RCC 7860 (cell line): ENCODE measurements around the gene UBB.

ENCODE experiments used
- DNase-seq: peaks from one replicate; pipeline ENCODE4 v3.0.0-alpha.2; 2015; ENCODE audit warnings: low spot score
- FAIRE-seq: peaks from 2 replicates; lab custom pipeline; 2012; peaks lifted over from hg19 to GRCh38; lab: Jason Lieb, UNC

The UBB gene

DNA sequence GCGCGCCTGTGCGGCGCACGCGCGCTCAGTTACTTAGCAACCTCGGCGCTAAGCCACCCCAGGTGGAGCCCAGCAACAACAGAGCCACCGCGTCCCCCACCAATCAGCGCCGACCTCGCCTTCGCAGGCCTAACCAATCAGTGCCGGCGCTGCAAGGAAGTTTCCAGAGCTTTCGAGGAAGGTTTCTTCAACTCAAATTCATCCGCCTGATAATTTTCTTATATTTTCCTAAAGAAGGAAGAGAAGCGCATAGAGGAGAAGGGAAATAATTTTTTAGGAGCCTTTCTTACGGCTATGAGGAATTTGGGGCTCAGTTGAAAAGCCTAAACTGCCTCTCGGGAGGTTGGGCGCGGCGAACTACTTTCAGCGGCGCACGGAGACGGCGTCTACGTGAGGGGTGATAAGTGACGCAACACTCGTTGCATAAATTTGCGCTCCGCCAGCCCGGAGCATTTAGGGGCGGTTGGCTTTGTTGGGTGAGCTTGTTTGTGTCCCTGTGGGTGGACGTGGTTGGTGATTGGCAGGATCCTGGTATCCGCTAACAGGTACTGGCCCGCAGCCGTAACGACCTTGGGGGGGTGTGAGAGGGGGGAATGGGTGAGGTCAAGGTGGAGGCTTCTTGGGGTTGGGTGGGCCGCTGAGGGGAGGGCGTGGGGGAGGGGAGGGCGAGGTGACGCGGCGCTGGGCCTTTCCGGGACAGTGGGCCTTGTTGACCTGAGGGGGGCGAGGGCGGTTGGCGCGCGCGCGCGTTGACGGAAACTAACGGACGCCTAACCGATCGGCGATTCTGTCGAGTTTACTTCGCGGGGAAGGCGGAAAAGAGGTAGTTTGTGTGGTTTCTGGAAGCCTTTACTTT lies at the start of gene UBB:
Gene UBB (plus strand): TSS at position 452 of the 856 bp plus-strand sequence. CDS start 817 bp downstream, outside the sequence.
- DNase-seq (peak; percentile 86), FAIRE-seq (peak; percentile 80)

- FAIRE-seq (no peak), DNase-seq (no peak)
Observed at GRCh38 chr17:16338391-16338790, 42.5 kb upstream of the UBB start.

GRCh38 chr17:16339402-16339801 lies 41.5 kb upstream of the UBB start:
- DNase-seq, result no peak

DNA sequence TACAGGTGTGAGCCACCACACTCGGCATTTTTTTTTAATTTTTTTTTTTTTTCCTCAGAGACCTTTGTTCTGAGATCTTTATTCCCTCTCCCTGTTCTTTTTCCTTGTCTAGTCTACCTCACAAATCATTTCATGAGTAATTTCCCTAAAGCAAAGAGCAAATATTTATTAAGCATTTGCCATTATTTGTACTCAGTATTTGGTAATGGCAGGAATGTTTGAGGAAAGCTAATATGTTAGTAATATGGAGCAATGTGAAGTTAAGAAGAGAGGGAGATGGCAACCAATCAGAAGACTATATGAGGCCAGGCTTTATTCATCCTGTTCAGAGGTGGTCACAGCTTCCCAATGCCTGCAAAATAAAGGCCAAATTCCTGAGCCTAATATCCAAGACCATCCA lies 40.9 kb upstream of the UBB start:
- no peak for FAIRE-seq
- no peak for DNase-seq

More at GRCh38 chr17:16339402-16339801, 41.5 kb upstream of the UBB start:
- FAIRE-seq, result no peak

- DNase-seq, result no peak
- FAIRE-seq, result no peak
Observed at GRCh38 chr17:16342979-16343378, 37.9 kb upstream of the UBB start.

DNA sequence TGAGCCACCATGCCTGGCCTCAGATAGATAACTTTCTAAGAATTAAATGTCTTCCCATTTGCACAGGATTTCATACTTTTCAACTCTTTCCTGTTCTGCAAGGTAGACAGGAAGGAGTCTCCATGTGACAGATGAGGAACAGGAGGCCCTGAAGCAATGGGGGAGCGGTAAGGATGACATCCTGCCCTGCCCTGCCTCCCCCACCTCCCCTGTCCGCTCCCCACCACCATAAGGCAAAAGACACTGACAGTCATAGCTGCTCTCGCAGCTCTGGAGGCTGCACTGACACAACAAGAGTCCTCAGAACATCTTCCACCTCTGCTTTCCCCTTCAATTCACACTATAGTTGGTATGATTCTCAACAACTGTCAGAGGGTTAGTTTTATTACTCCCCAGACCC lies 37.3 kb upstream of the UBB start:
- FAIRE-seq (no peak), DNase-seq (no peak)

DNA sequence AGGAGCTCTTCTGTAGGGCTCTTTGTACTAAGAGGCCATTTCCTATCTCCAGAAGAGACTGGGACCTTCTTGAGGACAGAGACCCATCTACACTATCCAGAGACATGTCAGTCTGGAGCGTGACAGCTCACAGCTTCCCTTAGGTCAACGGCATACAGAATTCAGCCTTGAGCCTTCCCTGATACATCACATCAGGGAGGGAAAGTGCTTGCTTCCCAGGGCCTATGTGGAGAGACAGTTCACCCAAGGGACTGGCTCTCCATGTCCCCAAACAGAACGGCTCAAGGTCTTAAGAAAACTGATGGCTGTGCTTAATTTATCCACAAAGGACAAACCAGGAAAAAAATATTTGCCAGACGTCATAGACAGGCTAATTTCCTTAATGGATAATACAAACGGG lies 35.3 kb upstream of the UBB start:
- DNase-seq (no peak), FAIRE-seq (no peak)

DNA sequence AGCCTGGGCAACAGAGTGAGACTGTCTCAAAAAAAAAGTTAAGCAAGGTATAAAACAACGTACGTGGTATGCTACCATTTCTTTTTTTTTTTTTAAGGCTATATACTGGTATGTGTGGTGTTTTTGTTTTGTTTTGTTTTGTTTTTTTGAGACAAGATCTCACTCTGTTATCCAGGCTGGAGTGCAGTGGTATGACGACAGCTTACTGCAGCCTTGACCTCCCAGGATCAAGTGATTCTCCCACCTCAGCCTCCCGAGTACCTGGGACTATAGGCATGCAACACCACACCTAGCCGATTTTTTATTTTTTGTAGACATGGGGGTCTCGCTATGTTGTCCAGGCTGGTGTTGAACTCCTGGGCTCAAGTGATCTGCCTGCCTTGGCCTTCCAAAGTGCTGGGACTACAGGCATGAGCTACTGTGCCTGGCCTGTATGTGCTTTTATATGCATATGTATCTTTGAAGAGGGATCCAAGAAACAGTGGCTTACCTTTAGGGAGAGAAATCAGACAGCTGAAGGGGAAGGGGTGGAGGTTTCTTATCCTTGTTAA lies 34.1 kb upstream of the UBB start:
- FAIRE-seq, result no peak
- DNase-seq, result no peak

DNA sequence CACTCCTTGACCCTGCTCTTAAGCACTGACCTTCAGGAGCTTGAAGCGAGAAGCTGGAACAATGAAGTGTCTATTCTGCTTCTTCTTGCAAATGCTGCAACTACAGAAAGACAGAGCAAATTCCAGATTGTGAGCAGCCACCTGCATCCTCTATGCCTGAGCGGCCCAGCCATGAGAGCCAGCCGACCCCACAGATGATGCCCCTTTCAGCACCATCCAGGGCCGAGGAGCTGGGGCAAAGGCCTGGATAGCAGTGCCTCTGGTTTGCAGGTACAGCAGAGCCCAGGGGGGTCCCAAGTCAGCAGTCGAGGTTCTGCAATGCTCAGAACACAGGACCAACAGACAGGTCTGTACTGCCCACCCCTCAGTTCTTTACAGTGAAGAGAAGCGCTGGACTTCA lies 32.3 kb upstream of the UBB start:
- DNase-seq, result no peak
- FAIRE-seq, result no peak

DNA sequence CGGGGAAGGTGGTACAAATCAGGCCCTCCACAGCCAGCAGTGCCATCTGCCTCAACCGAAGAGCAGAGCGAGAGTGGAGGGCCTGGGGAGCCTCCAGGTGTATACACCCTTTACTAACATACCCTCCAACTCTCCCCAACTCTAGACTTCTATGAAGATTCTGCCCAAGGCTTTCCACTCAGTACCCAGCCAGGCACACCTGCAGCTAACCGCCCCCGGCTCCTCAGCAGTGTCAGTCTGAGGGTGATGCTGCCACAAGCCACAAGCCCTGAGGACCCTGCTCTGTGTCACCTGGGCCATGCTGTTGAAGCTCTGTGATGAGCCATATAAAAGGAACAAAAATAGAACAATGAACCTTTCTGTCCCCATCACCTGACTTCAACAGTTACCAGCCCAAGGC lies 31.5 kb upstream of the UBB start:
- no peak for FAIRE-seq

DNA sequence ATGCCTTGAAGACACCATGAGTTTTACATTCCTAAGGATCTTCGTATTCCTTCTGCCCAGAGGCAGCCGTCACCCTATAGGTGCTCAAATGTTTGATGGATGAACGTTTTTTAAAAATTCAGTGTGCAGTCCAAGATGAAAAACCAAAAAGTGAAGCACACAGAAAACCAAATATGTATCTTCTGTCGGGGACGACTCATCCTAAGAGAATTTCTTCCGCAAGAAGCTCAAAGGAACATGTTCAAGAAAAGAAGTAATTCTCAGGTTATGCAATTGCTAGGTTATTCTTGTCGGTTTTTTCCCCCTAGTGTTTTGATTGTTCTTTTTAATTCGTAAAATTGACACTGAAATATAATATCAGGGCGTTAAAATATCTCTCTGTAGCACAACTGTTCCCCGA lies 29.1 kb upstream of the UBB start:
- DNase-seq (no peak), FAIRE-seq (no peak)

More for the DNA sequence above, 31.5 kb upstream of the UBB start:
- DNase-seq, result no peak

GRCh38 chr17:16352303-16352666 lies 28.6 kb upstream of the UBB start:
- DNase-seq (no peak), FAIRE-seq (no peak)

DNA sequence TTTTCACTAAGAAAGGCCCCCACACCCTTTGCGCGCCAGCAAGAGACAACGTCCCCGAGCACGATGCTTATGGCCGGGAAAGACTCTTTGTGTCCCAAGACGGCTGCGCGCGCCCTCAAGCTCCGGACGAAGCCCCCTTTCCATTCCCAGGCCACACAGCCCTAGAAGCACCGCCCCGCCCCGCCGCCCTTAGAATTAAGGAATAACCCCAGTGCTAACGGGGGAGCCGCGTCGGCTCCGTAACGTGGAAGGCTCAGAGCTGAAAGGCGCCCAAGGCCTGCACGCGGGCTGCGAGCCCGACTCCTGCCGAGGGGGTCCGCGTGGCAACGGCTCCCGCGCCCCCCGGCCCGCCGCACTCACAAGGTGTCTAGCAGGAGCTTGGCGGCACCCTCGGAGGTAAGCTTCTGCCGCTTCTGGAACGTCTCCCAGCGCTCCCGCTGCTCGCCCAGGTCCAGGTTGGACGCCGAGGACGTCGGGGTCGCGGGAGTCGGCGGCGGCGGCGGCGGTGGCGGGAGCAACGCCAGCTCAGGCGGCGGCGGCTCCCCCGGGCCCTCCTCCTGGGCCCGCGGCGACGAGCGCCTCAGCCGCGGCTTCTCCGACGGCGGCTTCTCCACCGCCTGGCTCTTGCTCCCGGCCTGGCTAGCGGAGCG lies 28.1 kb upstream of the UBB start:
- no peak for FAIRE-seq

DNA sequence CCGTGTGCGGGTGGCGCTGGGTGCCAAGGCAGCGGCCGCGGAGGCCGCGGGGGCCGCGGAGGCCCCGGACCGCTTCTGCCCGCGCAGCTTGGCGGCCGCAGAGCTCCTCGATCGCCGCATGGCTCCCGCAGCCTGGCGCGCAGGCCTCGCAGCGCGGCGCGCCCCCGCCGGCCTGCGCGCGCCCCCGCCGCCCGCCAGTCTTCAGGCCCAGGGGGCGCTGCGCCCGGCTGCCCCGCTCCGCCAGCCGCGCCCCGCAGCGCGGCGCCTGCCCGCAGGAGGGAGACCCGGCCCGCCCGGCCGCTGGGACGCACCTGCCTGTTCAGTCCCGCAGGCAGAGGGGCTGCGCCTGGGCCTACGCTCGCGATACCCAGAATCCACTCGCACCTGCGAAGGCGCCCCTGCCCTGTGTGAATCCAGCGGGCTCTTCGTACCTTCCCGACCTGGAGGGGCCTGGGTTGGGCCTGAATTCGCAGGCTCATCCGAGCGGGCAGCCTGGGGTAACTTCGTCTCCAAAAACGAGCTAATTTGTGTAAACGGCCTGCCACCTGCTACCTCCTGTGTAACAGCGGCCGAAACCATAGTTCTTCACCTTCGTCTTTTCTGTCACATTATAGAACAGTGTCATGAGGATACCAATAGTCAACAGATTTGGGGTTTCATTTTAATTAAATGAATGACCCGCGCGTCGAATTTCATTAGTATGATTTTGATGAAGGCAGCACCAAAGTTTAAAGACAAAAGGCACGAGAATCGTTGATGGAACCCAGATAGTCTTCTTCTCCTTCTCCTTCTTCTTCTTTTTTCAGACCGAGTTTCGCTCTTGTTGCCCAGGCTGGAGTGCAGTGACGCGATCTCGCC lies 27.3 kb upstream of the UBB start, which contains the start of gene CENPV:
Gene CENPV (minus strand): TSS at position 153 of the 858 bp plus-strand sequence. CDS start 33 bp downstream, at position 120.
- no peak for DNase-seq
- no peak for FAIRE-seq

More for the DNA sequence above, 28.1 kb upstream of the UBB start:
- DNase-seq, result no peak

DNA sequence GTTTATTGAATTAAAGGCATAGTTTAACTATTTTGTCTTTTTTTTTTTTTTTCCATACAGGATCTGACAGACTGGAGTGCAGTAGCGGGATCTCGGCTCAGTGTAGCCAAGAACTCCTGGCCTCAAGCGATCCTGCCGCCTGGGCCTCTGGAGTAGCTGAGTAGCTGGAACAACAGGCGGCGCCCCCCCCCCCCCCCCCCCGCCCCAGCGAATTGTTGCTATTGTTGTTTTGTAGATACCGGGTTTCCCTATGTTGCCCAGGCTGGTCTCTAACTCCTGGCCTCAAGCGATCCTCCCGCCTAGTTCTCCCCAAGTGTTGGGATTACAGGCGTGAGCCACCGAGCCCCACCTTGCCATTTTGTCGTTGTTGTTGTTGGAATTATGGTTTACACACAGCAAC lies 26.3 kb upstream of the UBB start:
- FAIRE-seq, result no peak

DNA sequence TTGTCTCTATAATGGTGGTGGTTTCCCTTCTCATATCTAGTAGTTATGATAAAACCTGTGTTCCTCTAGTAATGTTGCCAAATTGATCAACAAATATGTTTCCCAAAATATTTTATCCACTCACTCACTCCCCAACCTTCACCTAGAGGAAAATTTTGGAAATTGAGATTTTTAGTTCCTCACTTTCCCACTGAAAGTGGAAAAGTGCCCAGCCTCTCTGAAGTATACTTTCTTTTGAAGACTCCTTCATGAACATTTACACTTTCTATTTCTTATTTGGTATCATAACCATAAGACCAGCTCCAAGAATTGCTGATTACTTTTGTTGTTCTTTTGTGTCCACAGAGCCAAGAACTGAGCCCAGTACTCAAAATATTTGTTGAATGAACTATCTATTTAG lies 22.5 kb upstream of the UBB start:
- DNase-seq (no peak), FAIRE-seq (no peak)

More for the DNA sequence above, 26.3 kb upstream of the UBB start:
- DNase-seq, result no peak

DNA sequence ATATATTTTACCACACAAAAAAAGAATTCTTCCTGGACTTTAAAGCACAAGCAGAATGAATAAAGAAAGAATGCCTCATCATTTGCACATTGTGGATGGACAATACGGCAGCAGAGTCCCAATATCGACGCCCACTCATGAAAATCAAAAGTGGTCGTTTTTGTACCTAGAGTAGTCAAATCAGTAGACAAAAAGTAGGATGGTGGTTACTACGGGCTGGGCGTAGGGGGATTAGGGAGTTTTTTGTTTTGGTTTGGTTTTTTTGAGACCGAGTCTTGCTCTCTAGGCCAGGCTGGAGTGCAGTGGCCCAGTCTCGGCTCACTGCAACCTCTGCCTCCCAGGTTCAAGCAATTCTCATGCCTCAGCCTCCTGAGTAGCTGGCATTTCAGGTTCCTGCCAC lies 19.0 kb upstream of the UBB start:
- no peak for FAIRE-seq
- DNase-seq, result no peak

GRCh38 chr17:16363749-16364536 lies 16.9 kb upstream of the UBB start:
- FAIRE-seq, result no peak
- peak; percentile 29 for DNase-seq

DNA sequence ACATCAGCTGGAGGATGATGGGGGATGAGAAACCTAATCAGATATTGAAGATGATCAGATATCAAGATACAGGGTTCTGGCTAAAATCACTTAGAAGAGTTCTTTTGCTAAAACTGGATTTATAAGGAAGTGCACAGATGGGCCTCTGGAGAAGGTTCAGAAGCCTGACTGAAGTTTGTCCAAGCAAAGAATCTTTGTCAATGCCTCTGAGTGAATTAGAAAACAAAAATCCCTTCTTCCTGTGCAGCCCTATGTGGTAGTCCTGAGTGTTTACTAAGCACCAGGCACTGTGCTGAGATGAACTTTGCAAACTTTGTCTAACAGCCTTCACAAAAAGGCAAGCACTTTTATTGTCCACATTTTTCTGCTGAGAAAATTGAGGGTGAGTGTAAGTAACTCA lies 16.3 kb upstream of the UBB start:
- FAIRE-seq (no peak), DNase-seq (no peak)

DNA sequence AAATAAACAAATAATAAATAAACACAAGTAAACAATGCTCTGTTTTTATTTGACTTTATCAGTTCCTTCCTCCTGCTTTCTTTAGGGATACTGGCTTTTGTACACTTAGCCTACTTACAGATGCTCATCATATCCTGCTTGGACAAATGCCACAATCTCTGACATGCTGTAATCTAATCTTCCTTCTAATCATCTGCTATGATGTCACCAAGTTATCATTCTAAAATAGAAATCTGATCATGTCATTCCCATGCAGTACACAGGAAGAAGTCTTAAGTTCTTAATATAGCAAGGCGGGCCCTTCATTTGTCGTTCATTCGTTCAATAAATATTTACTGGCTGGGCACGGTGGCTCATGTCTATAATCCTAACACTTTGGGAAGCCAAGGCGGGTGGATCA lies 9.1 kb upstream of the UBB start:
- no peak for DNase-seq
- FAIRE-seq, result no peak
